Suppressor macrophage treated with lipopolysaccharide for 1 hour (primary cell): ENCODE measurements around the gene CCDC196.

Source experiments
- DNase-seq, 3 donors: peaks; one replicate each; pipeline ENCODE4 v3.0.0-alpha.2; 2020 to 2022

The CCDC196 gene

DNA sequence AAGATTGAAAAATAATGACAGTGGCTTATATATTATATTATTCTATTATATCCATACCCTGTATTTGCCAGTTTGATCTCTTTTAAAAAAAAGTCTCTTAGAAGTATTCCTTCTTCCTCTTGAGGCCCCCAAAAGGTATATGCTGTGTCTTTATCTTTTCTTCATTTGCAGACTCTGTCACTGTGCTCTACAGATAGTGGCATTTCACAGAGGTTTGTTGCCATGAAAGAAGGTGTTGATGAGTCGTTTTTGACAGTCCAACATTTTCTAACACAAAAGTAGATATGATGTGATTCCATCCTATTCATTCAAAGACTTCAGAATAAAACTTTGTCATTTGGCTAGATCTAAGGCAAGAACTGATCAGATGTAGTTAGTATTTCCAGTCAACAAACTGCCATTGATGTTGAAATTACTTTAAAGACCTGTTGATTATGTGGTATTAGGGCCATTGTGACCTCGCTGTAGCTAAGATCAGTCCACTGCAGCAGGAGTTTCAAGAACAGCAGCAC lies at the start of gene CCDC196:
TSS of gene CCDC196 (plus strand) at position 462 of the 512 bp plus-strand sequence. CDS start 132 bp downstream, outside the sequence.
- no peak for DNase-seq

GRCh38 chr14:66440801-66441200 lies 45.4 kb upstream of the CCDC196 start:
- no peak for DNase-seq

DNA sequence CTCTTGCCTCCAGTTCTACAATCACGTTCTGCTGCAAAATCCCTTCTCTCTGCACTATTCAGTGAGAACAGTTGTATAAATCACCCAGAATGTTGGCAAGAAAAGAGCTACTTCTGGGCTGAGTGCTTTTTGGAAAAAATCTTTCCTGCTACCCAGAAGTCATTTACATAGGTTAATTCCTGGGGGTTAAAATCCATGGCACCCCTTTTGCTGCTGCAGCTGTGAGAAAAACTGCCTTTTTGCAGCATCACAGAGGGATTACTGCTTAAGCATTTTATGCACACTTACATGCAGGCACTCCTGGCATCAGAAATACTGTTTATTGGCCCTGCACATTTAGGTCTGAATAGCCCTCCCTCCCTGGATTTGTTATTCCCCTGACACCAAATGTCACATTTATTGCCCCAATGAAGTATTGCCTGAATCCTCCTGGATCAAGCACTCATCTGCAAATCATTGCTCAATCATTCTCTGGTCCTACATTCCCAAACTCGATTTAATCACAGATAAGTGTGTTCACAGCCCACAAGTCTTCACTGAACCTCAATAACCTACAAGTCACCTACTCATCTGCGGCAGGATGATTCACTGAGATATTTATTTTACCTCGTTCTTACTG lies 43.1 kb upstream of the CCDC196 start:
- no peak for DNase-seq

GRCh38 chr14:66443785-66444184 lies 42.4 kb upstream of the CCDC196 start:
- no peak for DNase-seq

GRCh38 chr14:66444271-66444927 lies 41.8 kb upstream of the CCDC196 start:
- DNase-seq, result no peak

GRCh38 chr14:66445936-66446335 lies 40.2 kb upstream of the CCDC196 start:
- no peak for DNase-seq

GRCh38 chr14:66453469-66453868 lies 32.7 kb upstream of the CCDC196 start:
- DNase-seq, result no peak

DNA sequence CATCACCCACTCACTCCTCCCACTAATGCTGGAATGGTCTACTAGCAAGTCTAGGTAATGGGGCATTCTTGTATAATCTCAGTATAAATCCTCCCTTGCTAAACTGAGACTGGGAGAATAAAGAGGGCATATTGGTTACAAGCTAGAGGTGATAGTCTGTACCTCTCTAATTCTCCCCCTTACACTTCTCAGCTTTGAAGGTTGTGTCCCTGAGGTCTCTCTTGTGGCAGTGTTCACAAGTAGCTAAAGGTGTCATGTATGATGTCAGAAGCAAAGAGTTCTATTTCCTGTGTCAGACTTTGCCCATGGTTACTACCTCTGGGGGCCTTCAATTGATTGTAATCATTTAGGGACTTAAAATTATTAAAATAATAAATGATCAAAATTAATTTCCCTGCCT lies 26.6 kb upstream of the CCDC196 start:
- DNase-seq, result no peak

DNA sequence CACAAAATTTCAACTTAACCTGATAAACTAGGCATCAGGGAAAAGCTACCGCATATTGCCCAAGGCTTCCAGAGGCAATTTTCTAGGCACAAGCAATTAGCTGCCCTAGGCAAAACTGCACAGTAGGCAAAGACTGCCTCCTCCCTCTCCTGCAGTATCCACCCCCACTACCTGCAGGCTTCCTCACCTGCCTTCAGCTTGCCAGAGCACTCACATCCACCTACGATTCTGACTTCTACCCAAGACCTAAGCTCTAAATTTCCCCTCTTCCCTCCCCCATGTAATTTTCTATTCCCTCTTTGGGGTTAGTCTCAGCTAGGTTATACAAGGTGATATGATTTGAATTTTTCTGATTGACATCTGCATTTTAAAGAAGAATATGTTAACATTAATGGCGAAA lies 21.9 kb upstream of the CCDC196 start:
- DNase-seq, result no peak

GRCh38 chr14:66468778-66469367 lies 17.3 kb upstream of the CCDC196 start:
- DNase-seq, result no peak

DNA sequence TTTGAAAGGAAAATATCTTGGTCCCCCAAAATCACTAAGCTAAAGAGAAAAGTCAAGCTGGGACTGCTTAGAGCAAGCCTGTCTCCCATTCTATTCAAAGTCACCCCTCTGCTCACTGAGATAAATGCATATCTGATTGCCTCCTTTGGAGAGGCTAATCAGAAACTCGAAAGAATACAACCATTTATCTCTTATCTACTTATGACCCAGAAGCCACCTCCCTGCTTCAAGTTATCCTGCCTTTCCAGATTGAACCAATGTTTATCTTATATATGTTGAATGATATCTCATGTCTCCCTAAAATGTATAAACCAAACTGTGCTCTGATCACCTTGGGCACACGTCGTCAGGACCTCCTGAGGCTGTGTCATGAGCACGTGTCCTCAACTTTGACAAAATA lies 14.6 kb upstream of the CCDC196 start:
- DNase-seq, result no peak

DNA sequence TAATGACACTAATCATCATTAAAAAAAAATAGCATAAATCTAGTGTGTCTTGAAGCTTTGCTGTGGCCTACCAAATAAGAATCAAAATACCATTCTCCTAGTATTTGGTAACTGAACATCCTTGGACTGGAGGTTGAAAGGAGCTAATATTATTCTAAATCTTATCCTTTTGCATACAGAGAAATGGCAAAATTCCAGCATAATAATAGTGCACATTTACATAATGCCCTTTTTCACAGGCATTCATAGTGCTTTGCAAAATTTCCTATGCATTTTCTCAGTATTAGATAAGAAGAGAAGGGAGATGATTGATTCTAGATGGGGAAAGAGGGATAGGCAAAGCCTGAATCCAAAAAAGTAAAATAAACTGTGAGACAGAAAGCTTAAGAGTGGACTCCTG lies 13.9 kb upstream of the CCDC196 start:
- no peak for DNase-seq

DNA sequence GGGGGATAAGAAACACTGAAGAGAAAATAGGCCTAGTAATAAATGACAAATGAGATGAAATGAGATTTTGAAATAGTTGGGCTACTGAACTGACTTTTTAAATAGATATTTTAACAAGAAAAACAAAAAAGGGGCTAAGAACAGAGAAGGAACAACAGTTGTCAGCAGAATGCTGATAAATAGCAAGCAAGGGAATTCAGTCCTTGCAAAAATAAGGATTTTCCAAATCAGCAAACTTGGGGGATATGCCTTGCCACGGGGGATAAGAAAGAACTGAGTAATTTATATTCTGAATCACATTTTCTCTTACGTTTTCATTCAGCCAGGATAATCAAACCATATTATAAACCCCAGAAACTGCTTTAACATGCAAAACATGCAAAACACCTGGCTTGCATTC lies 12.9 kb upstream of the CCDC196 start:
- DNase-seq, result no peak

DNA sequence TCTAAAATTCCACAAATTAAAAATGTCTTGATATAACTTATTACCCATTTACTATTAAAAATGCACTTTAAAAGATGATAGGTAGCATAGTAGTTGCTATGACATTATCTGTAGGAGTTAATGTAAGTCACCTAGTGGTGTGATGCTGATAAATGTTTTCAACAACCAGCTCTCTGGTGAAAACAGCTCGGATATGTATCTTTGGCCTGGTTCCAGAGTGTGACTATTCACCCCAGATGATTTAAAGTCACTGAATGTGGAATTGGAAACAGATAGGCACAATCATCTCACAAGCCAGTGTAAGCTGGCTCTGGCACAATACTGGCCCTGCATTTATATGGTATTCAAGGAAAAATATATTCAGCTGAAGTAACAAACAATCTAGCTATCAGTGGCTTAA lies 9.2 kb upstream of the CCDC196 start:
- no peak for DNase-seq

DNA sequence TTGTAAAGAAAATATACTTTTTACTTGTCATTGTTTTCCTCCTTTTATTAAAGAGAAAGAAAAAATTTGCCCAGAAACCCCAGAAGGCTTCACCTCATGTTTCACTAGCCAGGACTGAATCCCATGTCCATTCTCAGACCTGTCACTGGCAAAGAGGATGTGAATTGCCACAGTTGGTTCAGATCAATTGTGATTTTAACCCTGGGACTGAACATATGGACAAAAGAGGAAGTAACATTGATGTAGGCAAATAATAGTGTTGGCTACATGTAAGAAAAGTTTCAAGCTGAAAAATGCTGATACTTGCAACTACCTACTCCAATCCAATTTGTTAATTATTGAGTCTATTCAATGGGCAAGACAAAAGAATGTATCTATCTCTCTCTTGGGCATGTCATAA lies 8.6 kb upstream of the CCDC196 start:
- no peak for DNase-seq

GRCh38 chr14:66482873-66483272 lies 3.3 kb upstream of the CCDC196 start:
- no peak for DNase-seq

DNA sequence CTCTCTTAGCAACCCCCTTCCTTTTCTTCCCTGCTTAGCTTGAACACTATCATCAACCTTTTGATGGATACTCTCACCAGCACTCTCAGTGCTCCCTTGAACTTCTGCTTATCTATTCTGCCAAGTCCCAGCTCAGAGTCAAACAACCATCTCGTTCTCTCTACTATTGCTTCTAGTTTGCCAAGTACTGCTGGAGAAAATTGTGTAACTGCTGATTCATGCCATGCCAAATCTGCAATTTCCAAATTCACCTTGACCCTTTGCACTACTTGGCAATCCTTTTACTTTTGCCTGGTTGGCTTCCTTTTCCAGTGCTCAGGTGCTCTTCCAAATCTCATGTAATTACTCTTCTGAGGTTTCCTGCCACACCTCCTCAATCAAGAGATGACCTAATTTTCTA lies 2.8 kb upstream of the CCDC196 start:
- DNase-seq, result no peak

DNA sequence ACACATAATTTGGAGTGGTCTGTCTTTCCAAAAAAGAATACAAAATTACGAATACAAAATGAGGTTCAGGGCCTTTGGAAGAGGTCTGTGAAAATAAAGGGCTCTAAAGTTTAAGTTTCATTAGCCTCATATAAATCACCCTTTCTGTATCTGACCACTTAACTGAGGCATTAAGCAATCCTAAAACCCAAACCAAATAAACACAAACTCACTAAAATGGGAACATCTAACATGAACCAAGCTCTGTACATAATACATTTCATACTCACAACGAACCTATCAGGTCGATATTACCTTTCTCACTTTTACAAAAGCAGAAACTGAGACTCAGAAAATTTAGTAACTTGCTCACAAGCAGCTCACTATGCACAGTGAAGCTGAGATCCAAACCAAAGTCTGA lies 1.1 kb upstream of the CCDC196 start:
- DNase-seq, result no peak

DNA sequence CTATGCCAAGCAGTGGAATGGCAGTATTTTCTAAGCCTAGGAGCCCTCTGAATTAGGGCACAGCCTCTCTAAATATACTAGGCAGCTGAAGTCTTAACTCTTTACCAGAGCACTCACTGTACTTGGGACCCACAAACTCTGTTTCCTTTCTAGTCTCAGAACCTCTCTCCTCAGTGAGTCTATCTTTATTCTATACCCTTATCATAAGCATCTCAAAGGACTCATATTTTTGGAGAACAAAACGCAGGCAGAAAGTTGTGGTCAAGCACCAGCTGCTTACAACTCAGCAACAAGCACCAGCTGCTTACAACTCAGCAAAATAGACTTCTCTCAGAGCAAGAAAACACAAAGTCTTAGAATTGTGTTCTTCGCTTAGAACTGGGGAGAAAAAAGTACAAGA lies 993 bp downstream of the CCDC196 start:
- no peak for DNase-seq

GRCh38 chr14:66490143-66491111 lies 4.3 kb downstream of the CCDC196 start:
- DNase-seq, result no peak

DNA sequence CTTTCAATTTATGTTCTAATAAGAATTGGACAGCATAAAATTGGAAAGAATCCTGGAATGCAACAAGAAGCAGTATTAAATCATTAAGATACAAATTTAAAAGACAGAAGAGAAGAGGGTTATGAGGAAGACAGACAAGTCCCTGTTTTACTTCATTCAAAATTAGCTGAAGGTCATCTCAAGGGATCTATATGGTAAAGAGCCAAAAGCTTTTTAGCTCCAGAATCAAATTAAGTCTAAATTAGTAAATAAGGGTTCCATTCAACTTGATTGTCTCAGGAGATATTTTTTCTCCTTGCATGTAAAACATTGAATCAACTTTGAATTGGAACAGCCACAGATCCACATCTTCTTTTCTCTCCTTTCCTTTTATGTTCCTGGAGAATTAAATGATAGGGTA lies 7.6 kb downstream of the CCDC196 start:
- DNase-seq, result no peak

GRCh38 chr14:66495218-66496098 lies 9.3 kb downstream of the CCDC196 start:
- DNase-seq, result peak; percentile 68 to 79 (median 73)
